MM.1S (cell line): Measurements from ENCODE around the gene VAV2.

Experiments
- DNase-seq: peaks from one replicate; pipeline ENCODE4 v3.0.0-alpha.2; 2015
- H2AFZ ChIP-seq: fragments of 300-600 bp; sonication (generic); 2 replicates; pipeline ENCODE4 v1.6.0; 2016; ENCODE audit warnings: antibody characterized with exemption, low read length
- H3F3A ChIP-seq: fragments of 300-600 bp; sonication (generic); 2 replicates; pipeline ENCODE4 v1.6.1; 2016; ENCODE audit warnings: mild to moderate bottlenecking, antibody characterized with exemption, low read length, moderate library complexity, mixed read lengths; ENCODE audit not compliant: insufficient read depth
- H3K27ac ChIP-seq: fragments of 300-600 bp; sonication (generic); 2 replicates; pipeline ENCODE4 v1.5.1; 2016; ENCODE audit warnings: mild to moderate bottlenecking, low read length
- H3K27me3 ChIP-seq: fragments of 300-600 bp; sonication (generic); replicated peaks from 2 replicates; pipeline ENCODE4 v1.6.0; 2016; ENCODE audit warnings: low read length; ENCODE audit not compliant: insufficient read depth
- H3K36me3 ChIP-seq: fragments of 300-600 bp; sonication (generic); replicated peaks from 2 replicates; pipeline ENCODE4 v1.6.1; 2016; ENCODE audit warnings: mild to moderate bottlenecking, low read length, mixed read lengths; ENCODE audit not compliant: insufficient read depth
- H3K4me1 ChIP-seq: fragments of 300-600 bp; sonication (generic); 2 replicates; pipeline ENCODE4 v1.6.1; 2016; ENCODE audit warnings: low read length, mixed read lengths
- H3K4me2 ChIP-seq: fragments of 300-600 bp; sonication (generic); 2 replicates; pipeline ENCODE4 v1.6.0; 2016; ENCODE audit warnings: low read depth, low read length
- H3K4me3 ChIP-seq: fragments of 300-600 bp; sonication (generic); 2 replicates; pipeline ENCODE4 v1.5.1; 2016; ENCODE audit warnings: low read length, mixed read lengths
- H3K79me2 ChIP-seq: fragments of 300-600 bp; sonication (generic); 2 replicates; pipeline ENCODE4 v1.6.1; 2016; ENCODE audit warnings: mixed run types, low read length, mixed read lengths
- H3K9ac ChIP-seq: fragments of 300-600 bp; sonication (generic); 2 replicates; pipeline ENCODE4 v1.6.1; 2016; ENCODE audit warnings: low read length, mixed read lengths
- H3K9me2 ChIP-seq: fragments of 300-600 bp; sonication (generic); replicated peaks from 2 replicates; pipeline ENCODE4 v1.6.1; 2016; ENCODE audit warnings: mild to moderate bottlenecking, low read length, mixed read lengths; ENCODE audit not compliant: insufficient read depth
- H3K9me3 ChIP-seq: fragments of 300-600 bp; sonication (generic); replicated peaks from 2 replicates; pipeline ENCODE4 v1.6.1; 2016; ENCODE audit warnings: mild to moderate bottlenecking, low read length, mixed read lengths; ENCODE audit not compliant: insufficient read depth
- H4K20me1 ChIP-seq: fragments of 300-600 bp; sonication (generic); 2 replicates; pipeline ENCODE4 v1.6.1; 2016; ENCODE audit warnings: mild to moderate bottlenecking, low read length, moderate library complexity, mixed read lengths; ENCODE audit not compliant: insufficient read depth
- EZH2 ChIP-seq: fragments of 300-600 bp; sonication (generic); optimal IDR thresholded peaks from 2 replicates; pipeline ENCODE3; 2017; ENCODE audit warnings: low read depth, mild to moderate bottlenecking, antibody characterized with exemption, low read length, mixed read lengths
- EZH2phosphoT487 ChIP-seq: fragments of 300-600 bp; sonication (generic); IDR thresholded peaks from 2 replicates; pipeline ENCODE4 v1.6.1; 2018; ENCODE audit warnings: antibody characterized with exemption, low read length
- TF ChIP-seq, protein P1 (sequence below): fragments of 300-600 bp; sonication (generic); IDR thresholded peaks from 2 replicates; pipeline ENCODE4 v1.5.1; 2016; ENCODE audit warnings: antibody characterized with exemption, low read length, mixed read lengths

The VAV2 gene

GRCh38 chr9:133890583-133890982 is 101.5 kb downstream of the VAV2 start:
- H3K4me1 ChIP-seq, result no peaks in the 10 kb centered on the region
- H3K27me3 ChIP-seq, result peaks cover 49% of the 10 kb centered on the region
- H3K79me2 ChIP-seq, result no peaks in the 10 kb centered on the region
- H4K20me1 ChIP-seq, result no peaks in the 10 kb centered on the region
- no peaks in the 10 kb centered on the region for H3K36me3 ChIP-seq
- H3K4me2 ChIP-seq, result no peak overlapping the region
- H2AFZ ChIP-seq, result no peak overlapping the region
- H3K27ac ChIP-seq, result no peak overlapping the region
- no peak for DNase-seq
- no peaks in the 10 kb centered on the region for H3K9me3 ChIP-seq
- no peak overlapping the region for H3K4me3 ChIP-seq
- no peak for TF ChIP-seq EZH2
- TF ChIP-seq, protein P1, sequence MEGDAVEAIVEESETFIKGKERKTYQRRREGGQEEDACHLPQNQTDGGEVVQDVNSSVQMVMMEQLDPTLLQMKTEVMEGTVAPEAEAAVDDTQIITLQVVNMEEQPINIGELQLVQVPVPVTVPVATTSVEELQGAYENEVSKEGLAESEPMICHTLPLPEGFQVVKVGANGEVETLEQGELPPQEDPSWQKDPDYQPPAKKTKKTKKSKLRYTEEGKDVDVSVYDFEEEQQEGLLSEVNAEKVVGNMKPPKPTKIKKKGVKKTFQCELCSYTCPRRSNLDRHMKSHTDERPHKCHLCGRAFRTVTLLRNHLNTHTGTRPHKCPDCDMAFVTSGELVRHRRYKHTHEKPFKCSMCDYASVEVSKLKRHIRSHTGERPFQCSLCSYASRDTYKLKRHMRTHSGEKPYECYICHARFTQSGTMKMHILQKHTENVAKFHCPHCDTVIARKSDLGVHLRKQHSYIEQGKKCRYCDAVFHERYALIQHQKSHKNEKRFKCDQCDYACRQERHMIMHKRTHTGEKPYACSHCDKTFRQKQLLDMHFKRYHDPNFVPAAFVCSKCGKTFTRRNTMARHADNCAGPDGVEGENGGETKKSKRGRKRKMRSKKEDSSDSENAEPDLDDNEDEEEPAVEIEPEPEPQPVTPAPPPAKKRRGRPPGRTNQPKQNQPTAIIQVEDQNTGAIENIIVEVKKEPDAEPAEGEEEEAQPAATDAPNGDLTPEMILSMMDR, result no peak
- no peaks in the 10 kb centered on the region for H3F3A ChIP-seq
- no peak overlapping the region for H3K9ac ChIP-seq
- no peaks in the 10 kb centered on the region for H3K9me2 ChIP-seq

DNA sequence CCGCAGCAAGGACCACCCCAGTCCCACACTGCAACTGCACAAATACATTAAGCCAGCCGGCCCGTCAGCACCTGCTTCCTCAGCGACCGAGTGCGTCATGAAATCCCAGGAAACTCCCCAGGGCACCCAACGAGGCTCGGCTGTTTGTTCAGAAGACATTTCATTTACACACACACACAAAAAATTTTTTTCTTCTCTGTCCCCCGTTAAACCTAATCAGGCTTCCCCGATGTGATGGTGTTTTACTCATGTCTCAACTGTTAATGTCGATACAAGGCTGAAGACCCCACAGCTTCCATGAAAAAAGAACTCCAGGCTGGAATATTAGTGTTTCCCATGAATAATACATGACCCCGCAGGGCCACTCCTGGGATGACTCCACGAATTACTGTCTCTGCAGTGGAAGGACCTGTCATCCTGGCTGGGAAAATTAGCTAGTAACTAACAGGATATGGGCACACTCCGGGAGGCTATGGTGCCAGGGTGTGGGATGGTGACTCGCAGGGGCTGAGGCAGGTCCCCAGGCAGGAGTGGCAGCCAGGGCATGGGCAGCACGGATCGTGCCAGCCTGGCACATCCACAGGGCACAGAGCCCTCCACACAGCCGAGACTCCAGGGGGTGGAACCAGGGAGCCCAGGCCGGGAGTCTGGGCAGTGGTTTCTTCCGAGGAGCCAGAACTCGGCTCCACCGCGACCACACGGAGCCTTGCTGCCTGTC is 102.4 kb downstream of the VAV2 start:
- H4K20me1 ChIP-seq, result no peaks in the 10 kb centered on the region
- H3K4me2 ChIP-seq, result no peak overlapping the region
- H3F3A ChIP-seq, result no peaks in the 10 kb centered on the region
- TF ChIP-seq, protein P1, result no peak
- no peak for TF ChIP-seq EZH2phosphoT487
- no peak for TF ChIP-seq EZH2
- H3K9me2 ChIP-seq, result no peaks in the 10 kb centered on the region
- no peak overlapping the region for H2AFZ ChIP-seq
- DNase-seq, result no peak
- H3K4me3 ChIP-seq, result no peak overlapping the region
- H3K36me3 ChIP-seq, result no peaks in the 10 kb centered on the region
- no peak overlapping the region for H3K9ac ChIP-seq
- H3K4me1 ChIP-seq, result no peaks in the 10 kb centered on the region
- H3K27me3 ChIP-seq, result peaks cover 52% of the 10 kb centered on the region
- no peaks in the 10 kb centered on the region for H3K79me2 ChIP-seq
- no peaks in the 10 kb centered on the region for H3K9me3 ChIP-seq
- no peak overlapping the region for H3K27ac ChIP-seq

GRCh38 chr9:133888809-133889491 is 103.2 kb downstream of the VAV2 start:
- Histone ChIP-seq H3K4me3 (no peak overlapping the region), H3K9ac (no peak overlapping the region), H4K20me1 (no peaks in the 10 kb centered on the region), H2AFZ (no peak overlapping the region), H3K27ac (no peak overlapping the region), H3K4me1 (no peaks in the 10 kb centered on the region), H3F3A (no peaks in the 10 kb centered on the region), H3K27me3 (peaks cover 53% of the 10 kb centered on the region), H3K4me2 (no peak overlapping the region), H3K9me3 (no peaks in the 10 kb centered on the region), H3K79me2 (no peaks in the 10 kb centered on the region), H3K36me3 (no peaks in the 10 kb centered on the region), H3K9me2 (no peaks in the 10 kb centered on the region)
- TF ChIP-seq, protein P1, result no peak
- TF ChIP-seq EZH2phosphoT487, result no peak
- TF ChIP-seq EZH2, result no peak
- DNase-seq, result no peak
